Neural progenitor cell (in vitro differentiated cells): ENCODE results near the gene E2F8. TPM values are rescaled to one million over a fixed set of nuclear protein-coding genes. Genes with fewer than 3 reads are reported as not detected.

Experiments
- DNase-seq: peaks from one replicate; pipeline ENCODE4 v3.0.0-alpha.2; 2016; ENCODE audit warnings: low spot score
- H2AFZ ChIP-seq: fragments of 200-600 bp; sonication (generic); replicated peaks from 2 replicates; pipeline ENCODE4 v1.6.1; 2016; ENCODE audit warnings: antibody characterized with exemption
- H3F3A ChIP-seq: fragments of 200-600 bp; sonication (generic); 2 replicates; pipeline ENCODE4 v1.6.1; 2016; ENCODE audit warnings: antibody characterized with exemption, low read depth
- H3K27ac ChIP-seq: fragments of 200-600 bp; sonication (generic); 2 replicates; pipeline ENCODE4 v1.5.1; 2016; ENCODE audit warnings: mild to moderate bottlenecking
- H3K27me3 ChIP-seq: fragments of 200-600 bp; sonication (generic); 2 replicates; pipeline ENCODE4 v1.6.1; 2016; ENCODE audit warnings: mild to moderate bottlenecking, moderate library complexity
- H3K36me3 ChIP-seq: fragments of 200-600 bp; sonication (generic); 2 replicates; pipeline ENCODE4 v1.5.1; 2016
- H3K4me1 ChIP-seq: fragments of 200-600 bp; sonication (generic); 2 replicates; pipeline ENCODE4 v1.6.1; 2016; ENCODE audit warnings: mixed run types
- H3K4me2 ChIP-seq: fragments of 200-600 bp; sonication (generic); 2 replicates; pipeline ENCODE4 v1.6.1; 2016
- H3K4me3 ChIP-seq: fragments of 200-600 bp; sonication (generic); 2 replicates; pipeline ENCODE4 v1.5.1; 2016
- H3K79me2 ChIP-seq: fragments of 200-600 bp; sonication (generic); 2 replicates; pipeline ENCODE4 v1.6.1; 2016; ENCODE audit warnings: low read depth
- H3K9ac ChIP-seq: fragments of 200-600 bp; sonication (generic); 2 replicates; pipeline ENCODE4 v1.6.1; 2016
- H3K9me3 ChIP-seq: fragments of 200-600 bp; sonication (generic); 2 replicates; pipeline ENCODE4 v1.5.1; 2016; ENCODE audit warnings: low read depth
- H4K20me1 ChIP-seq: fragments of 200-600 bp; sonication (generic); 2 replicates; pipeline ENCODE4 v1.6.1; 2016; ENCODE audit warnings: low read depth
- H3K27ac Mint-ChIP-seq: 3 replicates; pipeline ENCODE4 v1.8.0; 2021; ENCODE audit warnings: mixed read lengths
- H3K27me3 Mint-ChIP-seq: 2 replicates; pipeline ENCODE4 v1.8.0; 2022; ENCODE audit warnings: low read depth, mild to moderate bottlenecking, inconsistent platforms, moderate library complexity, mixed read lengths; ENCODE audit not compliant: insufficient read depth
- H3K36me3 Mint-ChIP-seq: 3 replicates; pipeline ENCODE4 v1.8.0; 2021; ENCODE audit warnings: mixed read lengths
- H3K4me1 Mint-ChIP-seq: 3 replicates; pipeline ENCODE4 v1.8.0; 2021; ENCODE audit warnings: mixed read lengths
- H3K4me3 Mint-ChIP-seq: 3 replicates; pipeline ENCODE4 v1.8.0; 2021; ENCODE audit warnings: mild to moderate bottlenecking, moderate library complexity, mixed read lengths
- H3K9me3 Mint-ChIP-seq: 3 replicates; pipeline ENCODE4 v1.8.0; 2020; ENCODE audit warnings: mixed read lengths
- CTCF ChIP-seq: fragments of 200-600 bp; sonication (generic); IDR thresholded peaks from 2 replicates; pipeline ENCODE4 v1.5.1; 2017; ENCODE audit warnings: antibody characterized with exemption, mild to moderate bottlenecking
- EZH2 ChIP-seq: fragments of 200-600 bp; sonication (generic); IDR thresholded peaks from 2 replicates; pipeline ENCODE4 v1.6.1; 2017; ENCODE audit warnings: antibody characterized with exemption, mild to moderate bottlenecking, moderate library complexity
- EZH2phosphoT487 ChIP-seq: fragments of 200-600 bp; sonication (generic); IDR thresholded peaks from 2 replicates; pipeline ENCODE4 v1.6.1; 2017; ENCODE audit warnings: antibody characterized with exemption
- total RNA-seq: library from RNA; depleted of rRNA; stranded (reverse); fragments of >200 nt; gene quantifications from 2 replicates; pipeline ENCODE4 v1.2.3, GENCODE V29; 2015; ENCODE audit warnings: low replicate concordance

The E2F8 gene
- total RNA-seq, 1 donor from 2014 or later = 5.7 TPM

DNA sequence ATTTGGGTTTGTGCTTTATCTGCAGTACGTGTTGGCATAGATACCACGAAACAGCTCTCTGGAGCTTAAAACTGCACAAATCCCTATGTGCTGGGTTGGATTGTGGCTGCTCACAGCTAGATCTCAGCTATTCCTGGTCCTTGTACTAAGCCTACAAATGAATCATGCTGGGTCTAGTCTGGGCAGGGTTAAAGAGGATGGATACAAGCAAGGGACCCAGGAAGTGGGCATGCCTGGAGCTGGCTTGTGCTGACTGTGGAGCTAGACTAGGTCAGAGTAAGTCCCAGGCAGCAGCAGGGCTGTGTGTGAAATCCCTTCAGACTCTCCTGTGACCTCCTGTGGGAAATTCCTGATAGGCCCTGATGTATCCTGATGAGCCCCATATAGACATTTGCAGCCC is 3.9 kb upstream of the E2F8 start:
- Mint-ChIP-seq H3K4me3 (no peak overlapping the region), H3K4me1 (peaks cover 20% of the 10 kb centered on the region), H3K36me3 (no peaks in the 10 kb centered on the region), H3K27ac (no peak overlapping the region), H3K9me3 (peaks cover 16% of the 10 kb centered on the region), H3K27me3 (peaks cover 40% of the 10 kb centered on the region)
- TF ChIP-seq CTCF (no peak), EZH2 (no peak), EZH2phosphoT487 (no peak)
- no peaks in the 10 kb centered on the region for H3K36me3 ChIP-seq
- H3K9me3 ChIP-seq = peaks cover 6% of the 10 kb centered on the region
- peaks cover 16% of the 10 kb centered on the region for H3F3A ChIP-seq
- H4K20me1 ChIP-seq = no peaks in the 10 kb centered on the region
- no peak overlapping the region for H2AFZ ChIP-seq
- no peak overlapping the region for H3K4me3 ChIP-seq
- H3K27ac ChIP-seq = no peak overlapping the region
- no peak overlapping the region for H3K9ac ChIP-seq
- no peak overlapping the region for H3K4me2 ChIP-seq
- peaks cover 44% of the 10 kb centered on the region for H3K27me3 ChIP-seq
- peaks cover 4% of the 10 kb centered on the region for H3K79me2 ChIP-seq
- no peak for DNase-seq
- peaks cover 13% of the 10 kb centered on the region for H3K4me1 ChIP-seq

DNA sequence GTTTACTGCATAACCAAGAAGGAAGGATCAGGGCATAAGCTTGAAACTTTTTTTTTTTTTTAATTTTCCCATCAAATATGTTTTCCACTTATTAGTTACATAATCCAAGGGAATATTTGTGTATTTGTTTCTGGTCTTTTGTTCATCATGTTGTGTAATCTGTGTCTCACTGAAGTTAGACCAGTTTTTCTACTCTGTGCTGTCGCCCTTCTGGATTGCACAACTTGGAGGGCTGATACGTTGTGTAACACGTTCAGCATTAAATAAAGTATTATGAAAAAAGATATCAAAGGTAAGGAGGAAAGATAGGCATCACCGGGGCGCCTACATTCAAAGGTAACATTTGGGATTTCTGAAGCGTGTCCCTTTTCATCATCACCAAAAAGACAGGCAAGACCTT is 3.3 kb upstream of the E2F8 start:
- no peak overlapping the region for H3K27ac Mint-ChIP-seq
- Histone ChIP-seq H3K4me3 (no peak overlapping the region), H3K27me3 (peaks cover 47% of the 10 kb centered on the region), H3K4me2 (no peak overlapping the region), H3K4me1 (peaks cover 15% of the 10 kb centered on the region), H3K27ac (no peak overlapping the region), H3F3A (peaks cover 16% of the 10 kb centered on the region), H3K9ac (no peak overlapping the region), H3K79me2 (peaks cover 5% of the 10 kb centered on the region), H3K9me3 (peaks cover 5% of the 10 kb centered on the region), H2AFZ (no peak overlapping the region), H4K20me1 (no peaks in the 10 kb centered on the region), H3K36me3 (no peaks in the 10 kb centered on the region)
- peaks cover 24% of the 10 kb centered on the region for H3K4me1 Mint-ChIP-seq
- peaks cover 2% of the 10 kb centered on the region for H3K36me3 Mint-ChIP-seq
- peaks cover 11% of the 10 kb centered on the region for H3K9me3 Mint-ChIP-seq
- DNase-seq = no peak
- peaks cover 36% of the 10 kb centered on the region for H3K27me3 Mint-ChIP-seq
- no peak overlapping the region for H3K4me3 Mint-ChIP-seq
- TF ChIP-seq CTCF (no peak), EZH2 (no peak), EZH2phosphoT487 (no peak)

GRCh38 chr11:19243613-19244012 is 2.9 kb upstream of the E2F8 start:
- no peak for TF ChIP-seq EZH2phosphoT487
- TF ChIP-seq CTCF = no peak
- DNase-seq = no peak
- Mint-ChIP-seq H3K27me3 (peaks cover 36% of the 10 kb centered on the region), H3K9me3 (peaks cover 6% of the 10 kb centered on the region), H3K27ac (no peak overlapping the region), H3K4me1 (peaks cover 28% of the 10 kb centered on the region), H3K36me3 (peaks cover 6% of the 10 kb centered on the region), H3K4me3 (no peak overlapping the region)
- Histone ChIP-seq H3K36me3 (no peaks in the 10 kb centered on the region), H3K4me3 (no peak overlapping the region), H3K27me3 (peaks cover 47% of the 10 kb centered on the region), H3K4me2 (no peak overlapping the region), H3K79me2 (peaks cover 5% of the 10 kb centered on the region), H3K9me3 (no peaks in the 10 kb centered on the region), H3K9ac (no peak overlapping the region), H3F3A (peaks cover 16% of the 10 kb centered on the region), H4K20me1 (no peaks in the 10 kb centered on the region), H3K4me1 (peaks cover 15% of the 10 kb centered on the region), H2AFZ (no peak overlapping the region), H3K27ac (no peak overlapping the region)
